ENCODE measurements around the gene VDAC2.
"Not testable (repeated sequence)": the region's sequence is repeated elsewhere in the genome, so short reads cannot be mapped to it uniquely, and the experiment has no call there.

The VDAC2 gene

GRCh38 chr10:75202321-75203045 lies 8.1 kb upstream of the VDAC2 start:
- Histone ChIP-seq H3K27me3 (ENCODE audit: control insufficient read depth, insufficient read depth, low read length) (no peaks in the 10 kb centered on the region), H3K36me3 (ENCODE audit: control insufficient read depth, low read depth, low read length) (no peaks in the 10 kb centered on the region), H3K27ac (ENCODE audit: low read length) (no peak overlapping the region), H3K9me3 (ENCODE audit: control insufficient read depth, low read depth, low read length) (no peaks in the 10 kb centered on the region), H3K9ac (ENCODE audit: low read length) (no peak overlapping the region), H3K4me1 (ENCODE audit: control insufficient read depth, low read depth, low read length) (no peaks in the 10 kb centered on the region), H3K4me3 (ENCODE audit: low read length) (no peak overlapping the region)

DNA sequence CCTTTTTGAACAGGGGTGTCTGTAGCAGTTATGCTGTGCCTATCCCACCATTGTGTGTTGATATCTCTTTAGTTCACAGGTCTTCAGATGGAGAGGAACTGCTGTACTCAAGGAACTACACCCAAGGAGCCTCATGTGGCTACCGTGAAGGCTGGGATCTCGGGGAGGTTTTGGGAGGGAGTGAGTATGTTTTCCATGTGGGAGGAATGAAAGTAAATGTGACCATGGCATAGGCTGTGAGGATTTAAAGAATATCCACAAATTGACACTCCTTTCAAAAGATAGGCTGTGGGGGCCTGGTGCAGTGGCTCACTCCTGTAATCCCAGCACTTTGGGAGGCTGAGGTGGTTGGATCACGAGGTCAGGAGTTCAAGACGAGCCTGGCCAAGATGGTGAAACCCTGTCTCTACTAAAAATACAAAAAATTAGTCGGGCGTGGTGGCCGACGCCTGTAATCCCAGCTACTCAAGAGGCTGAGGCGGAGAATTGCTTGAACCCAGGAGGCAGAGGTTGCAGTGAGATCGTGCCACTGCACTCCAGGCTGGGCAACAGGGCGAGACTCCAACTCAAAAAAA lies 7.5 kb upstream of the VDAC2 start:
- H3K4me1 ChIP-seq (ENCODE audit: control insufficient read depth, low read depth, low read length); H3K4me3 ChIP-seq (ENCODE audit: low read length); H3K9me3 ChIP-seq (ENCODE audit: control insufficient read depth, low read depth, low read length); H3K27ac ChIP-seq (ENCODE audit: low read length); H3K36me3 ChIP-seq (ENCODE audit: control insufficient read depth, low read depth, low read length); H3K9ac ChIP-seq (ENCODE audit: low read length); H3K27me3 ChIP-seq (ENCODE audit: control insufficient read depth, insufficient read depth, low read length): not testable (repeated sequence)

GRCh38 chr10:75203724-75204123 lies 6.9 kb upstream of the VDAC2 start:
- H3K27me3 ChIP-seq (ENCODE audit: control insufficient read depth, insufficient read depth, low read length) = no peaks in the 10 kb centered on the region
- no peak overlapping the region for H3K9ac ChIP-seq (ENCODE audit: low read length)
- peaks cover 6% of the 10 kb centered on the region for H3K4me1 ChIP-seq (ENCODE audit: control insufficient read depth, low read depth, low read length)
- H3K9me3 ChIP-seq (ENCODE audit: control insufficient read depth, low read depth, low read length) = no peaks in the 10 kb centered on the region
- no peak overlapping the region for H3K27ac ChIP-seq (ENCODE audit: low read length)
- H3K4me3 ChIP-seq (ENCODE audit: low read length) = no peak overlapping the region
- H3K36me3 ChIP-seq (ENCODE audit: control insufficient read depth, low read depth, low read length) = no peaks in the 10 kb centered on the region

DNA sequence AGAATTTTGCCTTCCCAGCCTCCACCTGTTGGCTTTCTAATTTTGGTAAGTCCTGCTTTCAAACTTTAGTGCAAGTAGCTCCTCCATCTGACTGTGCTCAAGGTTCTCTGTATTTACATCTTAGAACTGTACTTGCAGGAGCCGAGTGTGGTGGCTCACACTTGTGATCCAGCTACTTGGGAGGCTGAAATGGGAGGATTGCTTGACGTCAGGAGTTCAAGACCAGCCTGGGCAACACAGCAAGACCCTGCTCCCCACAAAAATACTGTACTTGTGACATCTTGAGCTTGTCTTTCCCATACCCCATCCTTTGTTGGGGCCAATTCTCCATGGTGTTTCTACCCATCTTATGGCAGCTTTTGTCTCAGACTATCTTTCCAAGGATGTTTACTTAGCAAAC lies 4.7 kb upstream of the VDAC2 start:
- Histone ChIP-seq H3K27me3 (ENCODE audit: control insufficient read depth, insufficient read depth, low read length) (no peaks in the 10 kb centered on the region), H3K27ac (ENCODE audit: low read length) (no peak overlapping the region), H3K4me3 (ENCODE audit: low read length) (no peak overlapping the region), H3K9me3 (ENCODE audit: control insufficient read depth, low read depth, low read length) (no peaks in the 10 kb centered on the region), H3K9ac (ENCODE audit: low read length) (no peak overlapping the region), H3K4me1 (ENCODE audit: control insufficient read depth, low read depth, low read length) (peaks cover 6% of the 10 kb centered on the region), H3K36me3 (ENCODE audit: control insufficient read depth, low read depth, low read length) (no peaks in the 10 kb centered on the region)

DNA sequence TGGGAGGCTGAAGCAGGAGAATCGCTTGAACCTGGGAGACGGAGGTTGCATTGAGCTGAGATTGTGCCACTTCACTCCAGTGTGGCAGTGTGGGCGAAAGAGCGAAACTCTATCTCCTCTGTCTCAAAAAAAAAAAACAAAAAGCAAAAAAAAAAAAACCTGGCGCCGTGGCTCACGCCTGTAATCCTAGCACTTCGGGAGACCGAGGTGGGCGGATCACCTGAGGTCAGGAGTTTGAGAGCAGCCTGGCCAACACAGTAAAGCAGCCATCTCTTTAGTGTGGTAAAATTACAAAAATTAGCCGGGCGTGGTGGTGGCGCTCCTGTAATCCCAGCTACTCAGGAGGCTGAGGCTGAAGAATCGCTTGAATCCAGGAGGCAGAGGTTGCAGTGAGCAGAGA lies 4.0 kb upstream of the VDAC2 start:
- not testable (repeated sequence) for H3K4me3 ChIP-seq (ENCODE audit: low read length); H3K9ac ChIP-seq (ENCODE audit: low read length); H3K9me3 ChIP-seq (ENCODE audit: control insufficient read depth, low read depth, low read length); H3K27me3 ChIP-seq (ENCODE audit: control insufficient read depth, insufficient read depth, low read length); H3K4me1 ChIP-seq (ENCODE audit: control insufficient read depth, low read depth, low read length); H3K36me3 ChIP-seq (ENCODE audit: control insufficient read depth, low read depth, low read length); H3K27ac ChIP-seq (ENCODE audit: low read length)

- Histone ChIP-seq H3K27me3 (ENCODE audit: control insufficient read depth, insufficient read depth, low read length) (no peaks in the 10 kb centered on the region), H3K9me3 (ENCODE audit: control insufficient read depth, low read depth, low read length) (no peaks in the 10 kb centered on the region), H3K4me1 (ENCODE audit: control insufficient read depth, low read depth, low read length) (peaks cover 6% of the 10 kb centered on the region), H3K36me3 (ENCODE audit: control insufficient read depth, low read depth, low read length) (peaks cover 4% of the 10 kb centered on the region), H3K27ac (ENCODE audit: low read length) (no peak overlapping the region), H3K9ac (ENCODE audit: low read length) (no peak overlapping the region), H3K4me3 (ENCODE audit: low read length) (no peak overlapping the region)
Observed at GRCh38 chr10:75207079-75207856, 3.3 kb upstream of the VDAC2 start.

GRCh38 chr10:75207857-75208144 lies 2.8 kb upstream of the VDAC2 start:
- Histone ChIP-seq H3K4me1 (ENCODE audit: control insufficient read depth, low read depth, low read length) (peaks cover 6% of the 10 kb centered on the region), H3K9me3 (ENCODE audit: control insufficient read depth, low read depth, low read length) (no peaks in the 10 kb centered on the region), H3K36me3 (ENCODE audit: control insufficient read depth, low read depth, low read length) (peaks cover 10% of the 10 kb centered on the region), H3K4me3 (ENCODE audit: low read length) (no peak overlapping the region), H3K27ac (ENCODE audit: low read length) (no peak overlapping the region), H3K9ac (ENCODE audit: low read length) (no peak overlapping the region), H3K27me3 (ENCODE audit: control insufficient read depth, insufficient read depth, low read length) (no peaks in the 10 kb centered on the region)

DNA sequence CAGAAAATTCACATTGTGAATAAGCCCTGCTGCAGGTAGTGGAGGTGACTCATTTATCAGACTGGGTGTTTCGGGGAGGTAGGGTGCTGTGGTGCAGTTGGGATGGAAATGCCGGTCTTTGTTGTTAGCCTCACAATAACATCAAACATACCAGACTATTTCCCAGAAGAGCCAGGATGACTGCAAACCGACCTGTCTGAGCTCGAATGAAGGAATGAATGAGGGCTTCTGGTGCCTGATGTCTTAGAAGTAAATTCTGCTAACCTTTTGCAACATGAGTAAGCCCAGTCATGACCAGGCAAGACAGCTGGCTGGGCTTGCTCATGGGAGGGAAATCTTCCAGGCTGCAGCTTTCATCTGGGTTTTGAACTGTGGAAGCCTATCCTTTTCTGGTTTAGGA lies 2.4 kb upstream of the VDAC2 start:
- Histone ChIP-seq H3K4me3 (ENCODE audit: low read length) (no peak overlapping the region), H3K9ac (ENCODE audit: low read length) (no peak overlapping the region), H3K9me3 (ENCODE audit: control insufficient read depth, low read depth, low read length) (no peaks in the 10 kb centered on the region), H3K4me1 (ENCODE audit: control insufficient read depth, low read depth, low read length) (peaks cover 6% of the 10 kb centered on the region), H3K36me3 (ENCODE audit: control insufficient read depth, low read depth, low read length) (peaks cover 13% of the 10 kb centered on the region), H3K27ac (ENCODE audit: low read length) (no peak overlapping the region), H3K27me3 (ENCODE audit: control insufficient read depth, insufficient read depth, low read length) (no peaks in the 10 kb centered on the region)

GRCh38 chr10:75209086-75209920 lies 1.3 kb upstream of the VDAC2 start:
- Histone ChIP-seq H3K9me3 (ENCODE audit: control insufficient read depth, low read depth, low read length) (no peaks in the 10 kb centered on the region), H3K36me3 (ENCODE audit: control insufficient read depth, low read depth, low read length) (peaks cover 22% of the 10 kb centered on the region), H3K9ac (ENCODE audit: low read length) (peak overlapping the region; percentile 90), H3K4me3 (ENCODE audit: low read length) (peak overlapping the region; percentile 81), H3K4me1 (ENCODE audit: control insufficient read depth, low read depth, low read length) (peaks cover 6% of the 10 kb centered on the region), H3K27ac (ENCODE audit: low read length) (peak overlapping the region; percentile 5), H3K27me3 (ENCODE audit: control insufficient read depth, insufficient read depth, low read length) (no peaks in the 10 kb centered on the region)

GRCh38 chr10:75209921-75210281 lies 695 bp upstream of the VDAC2 start:
- H3K27ac ChIP-seq (ENCODE audit: low read length) = peak overlapping the region; percentile 5
- H3K9ac ChIP-seq (ENCODE audit: low read length) = peak overlapping the region; percentile 90
- peak overlapping the region; percentile 81 for H3K4me3 ChIP-seq (ENCODE audit: low read length)
- peaks cover 28% of the 10 kb centered on the region for H3K36me3 ChIP-seq (ENCODE audit: control insufficient read depth, low read depth, low read length)
- H3K9me3 ChIP-seq (ENCODE audit: control insufficient read depth, low read depth, low read length) = no peaks in the 10 kb centered on the region
- H3K4me1 ChIP-seq (ENCODE audit: control insufficient read depth, low read depth, low read length) = peaks cover 6% of the 10 kb centered on the region
- H3K27me3 ChIP-seq (ENCODE audit: control insufficient read depth, insufficient read depth, low read length) = no peaks in the 10 kb centered on the region

DNA sequence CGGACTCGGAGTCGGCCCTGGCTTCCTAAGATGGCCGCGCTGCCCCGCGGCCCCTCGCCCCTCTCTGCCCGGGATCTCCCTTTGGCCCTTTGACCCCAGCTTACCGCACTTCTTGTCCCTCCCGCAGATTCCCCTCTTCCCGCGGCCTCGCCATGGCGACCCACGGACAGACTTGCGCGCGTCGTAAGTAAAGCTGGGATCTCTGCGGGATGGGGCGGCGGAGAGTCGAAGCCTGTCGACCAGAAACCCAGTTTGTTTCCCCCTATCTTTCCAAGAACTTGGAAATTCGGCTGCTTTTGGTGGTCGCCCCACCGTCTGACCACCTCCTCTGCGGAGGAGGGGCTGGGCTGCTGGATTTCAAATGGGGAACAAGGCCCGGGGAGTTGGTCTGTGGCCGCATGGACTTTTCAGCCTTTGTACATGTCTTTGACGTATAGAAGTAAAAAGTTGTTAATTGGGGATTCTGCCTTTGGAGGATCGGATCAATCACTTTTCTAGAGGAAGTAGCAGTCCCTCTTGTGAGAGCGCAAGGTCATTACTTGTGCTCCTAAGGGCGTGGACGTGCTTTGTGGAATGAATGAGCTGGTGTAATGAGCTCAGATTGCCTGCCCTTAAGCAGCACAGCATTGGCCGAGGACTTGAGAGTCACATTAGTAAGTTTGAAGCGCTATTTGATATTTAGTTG lies 553 bp downstream of the VDAC2 start:
- Histone ChIP-seq H3K36me3 (ENCODE audit: control insufficient read depth, low read depth, low read length) (peaks cover 41% of the 10 kb centered on the region), H3K4me3 (ENCODE audit: low read length) (peak overlapping the region; percentile 81), H3K9ac (ENCODE audit: low read length) (peak overlapping the region; percentile 90), H3K27ac (ENCODE audit: low read length) (peak overlapping the region; percentile 79), H3K4me1 (ENCODE audit: control insufficient read depth, low read depth, low read length) (peaks cover 6% of the 10 kb centered on the region), H3K27me3 (ENCODE audit: control insufficient read depth, insufficient read depth, low read length) (no peaks in the 10 kb centered on the region), H3K9me3 (ENCODE audit: control insufficient read depth, low read depth, low read length) (no peaks in the 10 kb centered on the region)
